ENCODE data around the gene GLP2R.

GLP2R gene

DNA sequence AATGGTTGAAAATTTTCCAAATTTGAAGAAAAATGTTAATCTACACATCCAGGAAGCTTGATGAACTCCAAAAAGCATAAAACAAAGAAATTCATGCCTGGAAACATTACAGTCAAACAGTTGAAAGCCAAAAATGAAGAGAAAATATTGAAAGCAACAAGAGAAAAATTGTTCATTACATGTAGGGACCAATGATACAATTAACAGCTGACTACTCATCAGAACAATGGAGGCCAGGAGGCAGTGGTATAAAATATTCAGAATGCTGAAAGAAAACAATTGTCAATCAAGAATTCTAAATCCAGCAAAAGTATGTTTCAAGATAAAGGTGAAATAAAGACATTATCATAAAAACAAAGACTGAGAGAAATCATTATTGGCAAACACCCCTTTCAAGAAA, 57.7 kb downstream of the GLP2R start:
- no peak overlapping the region for H3K4me2 ChIP-seq (ENCODE audit: low read depth, low read length, poor library complexity, severe bottlenecking)
- H2AFZ ChIP-seq (ENCODE audit: low read depth, low read length, severe bottlenecking), result no peak overlapping the region
- no peak overlapping the region for H3K4me3 ChIP-seq (ENCODE audit: insufficient read depth, low read length, poor library complexity, severe bottlenecking)
- no peak overlapping the region for H3K9ac ChIP-seq (ENCODE audit: low read length)
- no peaks in the 10 kb centered on the region for H3K79me2 ChIP-seq (ENCODE audit: insufficient read depth, low read length)
- no peak for TF ChIP-seq EZH2phosphoT487 (conservative IDR thresholded peaks at IDR 0.05; ENCODE audit: low read length)
- TF ChIP-seq, protein P1, sequence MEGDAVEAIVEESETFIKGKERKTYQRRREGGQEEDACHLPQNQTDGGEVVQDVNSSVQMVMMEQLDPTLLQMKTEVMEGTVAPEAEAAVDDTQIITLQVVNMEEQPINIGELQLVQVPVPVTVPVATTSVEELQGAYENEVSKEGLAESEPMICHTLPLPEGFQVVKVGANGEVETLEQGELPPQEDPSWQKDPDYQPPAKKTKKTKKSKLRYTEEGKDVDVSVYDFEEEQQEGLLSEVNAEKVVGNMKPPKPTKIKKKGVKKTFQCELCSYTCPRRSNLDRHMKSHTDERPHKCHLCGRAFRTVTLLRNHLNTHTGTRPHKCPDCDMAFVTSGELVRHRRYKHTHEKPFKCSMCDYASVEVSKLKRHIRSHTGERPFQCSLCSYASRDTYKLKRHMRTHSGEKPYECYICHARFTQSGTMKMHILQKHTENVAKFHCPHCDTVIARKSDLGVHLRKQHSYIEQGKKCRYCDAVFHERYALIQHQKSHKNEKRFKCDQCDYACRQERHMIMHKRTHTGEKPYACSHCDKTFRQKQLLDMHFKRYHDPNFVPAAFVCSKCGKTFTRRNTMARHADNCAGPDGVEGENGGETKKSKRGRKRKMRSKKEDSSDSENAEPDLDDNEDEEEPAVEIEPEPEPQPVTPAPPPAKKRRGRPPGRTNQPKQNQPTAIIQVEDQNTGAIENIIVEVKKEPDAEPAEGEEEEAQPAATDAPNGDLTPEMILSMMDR (IDR thresholded peaks at IDR 0.05; ENCODE audit: insufficient read depth, low read length, poor library complexity, severe bottlenecking), result no peak
- H3F3A ChIP-seq (ENCODE audit: insufficient read depth), result no peaks in the 10 kb centered on the region
- no peaks in the 10 kb centered on the region; the same call in 1 of the 2 replicates for H3K36me3 ChIP-seq (ENCODE audit: low read length)
- H3K27ac ChIP-seq (ENCODE audit: low read depth, low read length), result no peak overlapping the region
- no peaks in the 10 kb centered on the region for H3K9me2 ChIP-seq (replicated peaks; ENCODE audit: insufficient read depth, low read length)
- no peaks in the 10 kb centered on the region for H4K20me1 ChIP-seq (ENCODE audit: low read depth, low read length)
- peaks cover 4% of the 10 kb centered on the region; the same call in 1 of the 2 replicates for H3K9me3 ChIP-seq (ENCODE audit: insufficient read depth, low read length)
- H3K27me3 ChIP-seq (ENCODE audit: low read length), result no peaks in the 10 kb centered on the region

DNA sequence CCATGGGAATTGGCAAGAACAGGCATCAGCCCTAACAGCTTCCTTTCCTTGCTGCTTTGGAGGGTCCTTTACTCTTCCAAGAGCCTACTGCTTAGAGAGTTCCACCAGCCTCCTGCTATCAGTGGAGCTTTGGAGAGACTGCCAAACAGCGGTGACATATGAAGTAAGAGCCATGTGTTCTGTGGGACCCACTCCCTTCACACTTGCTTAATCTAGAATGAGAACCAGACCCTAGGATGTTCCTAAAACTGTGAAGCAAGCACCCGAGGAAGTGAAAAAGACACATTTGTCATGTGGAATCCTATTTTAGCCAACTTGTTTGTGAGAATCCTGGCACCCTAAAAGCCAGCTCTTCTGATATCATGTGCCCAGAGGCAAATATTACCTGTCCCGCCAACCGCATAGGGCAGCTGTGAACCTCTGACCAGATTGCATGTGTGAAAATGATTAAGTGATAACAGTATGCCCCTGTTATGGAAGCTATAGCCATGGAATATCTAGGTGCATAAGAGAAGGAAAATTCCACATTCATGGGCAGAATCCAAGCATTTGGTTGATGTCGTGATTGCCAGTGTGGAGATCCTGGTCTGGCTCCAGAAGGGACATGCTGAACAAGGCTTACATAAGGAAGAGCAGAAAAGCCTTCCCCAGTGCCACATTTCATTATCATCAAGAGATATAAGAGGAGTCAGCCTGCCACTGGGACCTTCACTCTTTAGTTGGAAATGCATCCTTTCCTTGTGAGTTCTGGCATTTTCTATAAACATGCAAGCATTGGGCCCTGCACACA, 60.6 kb downstream of the GLP2R start:
- Histone ChIP-seq H3K79me2 (ENCODE audit: insufficient read depth, low read length) (no peaks in the 10 kb centered on the region), H2AFZ (ENCODE audit: low read depth, low read length, severe bottlenecking) (no peak overlapping the region), H3K9ac (ENCODE audit: low read length) (no peak overlapping the region), H3K9me3 (ENCODE audit: insufficient read depth, low read length) (peaks cover 4% of the 10 kb centered on the region; the same call in 1 of the 2 replicates), H3K4me3 (ENCODE audit: insufficient read depth, low read length, poor library complexity, severe bottlenecking) (no peak overlapping the region), H4K20me1 (ENCODE audit: low read depth, low read length) (no peaks in the 10 kb centered on the region), H3K9me2 (replicated peaks; ENCODE audit: insufficient read depth, low read length) (no peaks in the 10 kb centered on the region), H3K36me3 (ENCODE audit: low read length) (no peaks in the 10 kb centered on the region; the same call in 1 of the 2 replicates), H3K4me2 (ENCODE audit: low read depth, low read length, poor library complexity, severe bottlenecking) (no peak overlapping the region), H3K27me3 (ENCODE audit: low read length) (no peaks in the 10 kb centered on the region), H3F3A (ENCODE audit: insufficient read depth) (no peaks in the 10 kb centered on the region), H3K27ac (ENCODE audit: low read depth, low read length) (no peak overlapping the region)
- TF ChIP-seq, protein P1 (IDR thresholded peaks at IDR 0.05; ENCODE audit: insufficient read depth, low read length, poor library complexity, severe bottlenecking), result no peak
- no peak for TF ChIP-seq EZH2phosphoT487 (conservative IDR thresholded peaks at IDR 0.05; ENCODE audit: low read length)

GRCh38 chr17:9887508-9887907, 61.8 kb downstream of the GLP2R start:
- H3F3A ChIP-seq (ENCODE audit: insufficient read depth), result no peaks in the 10 kb centered on the region
- no peaks in the 10 kb centered on the region for H3K9me2 ChIP-seq (replicated peaks; ENCODE audit: insufficient read depth, low read length)
- no peaks in the 10 kb centered on the region for H3K27me3 ChIP-seq (ENCODE audit: low read length)
- no peaks in the 10 kb centered on the region for H4K20me1 ChIP-seq (ENCODE audit: low read depth, low read length)
- no peak overlapping the region for H3K27ac ChIP-seq (ENCODE audit: low read depth, low read length)
- H3K36me3 ChIP-seq (ENCODE audit: low read length), result no peaks in the 10 kb centered on the region; the same call in 1 of the 2 replicates
- no peak overlapping the region for H3K9ac ChIP-seq (ENCODE audit: low read length)
- no peak overlapping the region for H2AFZ ChIP-seq (ENCODE audit: low read depth, low read length, severe bottlenecking)
- peaks cover 4% of the 10 kb centered on the region; the same call in 1 of the 2 replicates for H3K9me3 ChIP-seq (ENCODE audit: insufficient read depth, low read length)
- H3K4me3 ChIP-seq (ENCODE audit: insufficient read depth, low read length, poor library complexity, severe bottlenecking), result no peak overlapping the region
- H3K4me2 ChIP-seq (ENCODE audit: low read depth, low read length, poor library complexity, severe bottlenecking), result no peak overlapping the region
- no peaks in the 10 kb centered on the region for H3K79me2 ChIP-seq (ENCODE audit: insufficient read depth, low read length)
- TF ChIP-seq, protein P1 (IDR thresholded peaks at IDR 0.05; ENCODE audit: insufficient read depth, low read length, poor library complexity, severe bottlenecking), result no peak
- TF ChIP-seq EZH2phosphoT487 (conservative IDR thresholded peaks at IDR 0.05; ENCODE audit: low read length), result no peak
